ENCODE data around the gene AOC2.
"Not testable (repeated sequence)": the region's sequence is repeated elsewhere in the genome, so short reads cannot be mapped to it uniquely, and the experiment has no call there.

DNA sequence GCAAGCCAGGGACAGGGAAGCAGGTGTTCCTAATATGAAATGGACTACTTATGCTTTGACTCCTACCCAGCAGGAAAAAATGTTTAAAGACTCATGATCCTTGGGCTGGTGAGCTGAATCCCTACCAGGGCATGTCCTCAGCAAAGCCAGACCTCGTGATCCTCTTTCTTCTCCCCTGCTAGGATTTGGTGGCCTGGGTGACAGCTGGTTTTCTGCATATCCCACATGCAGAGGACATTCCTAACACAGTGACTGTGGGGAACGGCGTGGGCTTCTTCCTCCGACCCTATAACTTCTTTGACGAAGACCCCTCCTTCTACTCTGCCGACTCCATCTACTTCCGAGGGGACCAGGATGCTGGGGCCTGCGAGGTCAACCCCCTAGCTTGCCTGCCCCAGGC is 11.7 kb downstream of the AOC2 start:
- TF ChIP-seq POLR2A (IDR thresholded peaks at IDR 0.05; ENCODE audit: low read depth, low read length); TAF1 (IDR thresholded peaks at IDR 0.05; ENCODE audit: borderline replicate concordance, low read depth, low read length); POLR2AphosphoS5 (IDR thresholded peaks at IDR 0.05; ENCODE audit: low read depth, low read length): not testable (repeated sequence)
